Inflammatory macrophage treated with lipopolysaccharide for 1 hour (primary cell): ENCODE results near the gene SNAPC5.
"Not testable (repeated sequence)": the region's sequence is repeated elsewhere in the genome, so short reads cannot be mapped to it uniquely, and the experiment has no call there.

ENCODE experiments used
- DNase-seq, 2 donors: peaks; one replicate each; pipeline ENCODE4 v3.0.0-alpha.2; 2020 to 2022

Gene SNAPC5

GRCh38 chr15:66497502-66498455 is at the start of gene SNAPC5:
Gene SNAPC5 (minus strand): TSS chr15:66497762. CDS start chr15:66497731, 31 bp downstream.
- DNase-seq, result peak; percentile 92 to 97

GRCh38 chr15:66545255-66545654 is 47.7 kb upstream of the SNAPC5 start:
- DNase-seq, result no peak

- no peak for DNase-seq
Observed at GRCh38 chr15:66542896-66543295, 45.3 kb upstream of the SNAPC5 start.

- no peak for DNase-seq
Observed at GRCh38 chr15:66535056-66535455, 37.5 kb upstream of the SNAPC5 start.

- DNase-seq, result peak; percentile 49 to 53
Observed at GRCh38 chr15:66524838-66525237, 27.3 kb upstream of the SNAPC5 start.

- DNase-seq, result no peak
Observed at GRCh38 chr15:66523926-66524325, 26.4 kb upstream of the SNAPC5 start.

GRCh38 chr15:66515901-66516322 is 18.4 kb upstream of the SNAPC5 start:
- DNase-seq, result no peak

- no peak for DNase-seq
Observed at GRCh38 chr15:66514586-66514985, 17.0 kb upstream of the SNAPC5 start.

- no peak for DNase-seq
Observed at GRCh38 chr15:66508293-66508883, 10.8 kb upstream of the SNAPC5 start.

GRCh38 chr15:66505818-66506217 is 8.3 kb upstream of the SNAPC5 start:
- no peak for DNase-seq

- no peak for DNase-seq
Observed at GRCh38 chr15:66505430-66505811, 7.9 kb upstream of the SNAPC5 start.

GRCh38 chr15:66504563-66505429 is 7.2 kb upstream of the SNAPC5 start, which contains the start of the genes RPL4 and ZWILCH:
Gene RPL4 (minus strand): TSS chr15:66504855. CDS start chr15:66504790, 65 bp downstream.
Gene ZWILCH (plus strand): TSS chr15:66505326. CDS start chr15:66505339, 13 bp downstream.
- peak; percentile 82 to 83 for DNase-seq

GRCh38 chr15:66503780-66504562 is 6.4 kb upstream of the SNAPC5 start:
- DNase-seq, result no peak

- peak in 1 of 2 donors; percentile 3 for DNase-seq
Observed at GRCh38 chr15:66503041-66503648, 5.6 kb upstream of the SNAPC5 start.

GRCh38 chr15:66502491-66502890 is 4.9 kb upstream of the SNAPC5 start:
- DNase-seq, result no peak

- DNase-seq, result not testable (repeated sequence)
Observed at GRCh38 chr15:66500346-66500745, 2.8 kb upstream of the SNAPC5 start.

- peak; percentile 22 to 49 for DNase-seq
Observed at GRCh38 chr15:66498501-66499386, 1.2 kb upstream of the SNAPC5 start.

- no peak for DNase-seq
Observed at GRCh38 chr15:66496951-66497501, 536 bp downstream of the SNAPC5 start.

- peak; percentile 28 to 38 for DNase-seq
Observed at GRCh38 chr15:66494262-66494661, 3.3 kb downstream of the SNAPC5 start.

GRCh38 chr15:66491846-66492245 is 5.7 kb downstream of the SNAPC5 start:
- no peak for DNase-seq
